22Rv1 (cell line): Measurements from ENCODE around the gene PI4K2B.

Experiments
- CTCF ChIP-seq: fragments of 450-650 bp; IDR thresholded peaks from 2 replicates; pipeline ENCODE4 v1.5.1; 2017; ENCODE audit warnings: mild to moderate bottlenecking
- ZFX ChIP-seq: fragments of 450-650 bp; IDR thresholded peaks from 2 replicates; pipeline ENCODE4 v1.6.1; 2017; ENCODE audit warnings: antibody characterized with exemption, borderline replicate concordance

DNA sequence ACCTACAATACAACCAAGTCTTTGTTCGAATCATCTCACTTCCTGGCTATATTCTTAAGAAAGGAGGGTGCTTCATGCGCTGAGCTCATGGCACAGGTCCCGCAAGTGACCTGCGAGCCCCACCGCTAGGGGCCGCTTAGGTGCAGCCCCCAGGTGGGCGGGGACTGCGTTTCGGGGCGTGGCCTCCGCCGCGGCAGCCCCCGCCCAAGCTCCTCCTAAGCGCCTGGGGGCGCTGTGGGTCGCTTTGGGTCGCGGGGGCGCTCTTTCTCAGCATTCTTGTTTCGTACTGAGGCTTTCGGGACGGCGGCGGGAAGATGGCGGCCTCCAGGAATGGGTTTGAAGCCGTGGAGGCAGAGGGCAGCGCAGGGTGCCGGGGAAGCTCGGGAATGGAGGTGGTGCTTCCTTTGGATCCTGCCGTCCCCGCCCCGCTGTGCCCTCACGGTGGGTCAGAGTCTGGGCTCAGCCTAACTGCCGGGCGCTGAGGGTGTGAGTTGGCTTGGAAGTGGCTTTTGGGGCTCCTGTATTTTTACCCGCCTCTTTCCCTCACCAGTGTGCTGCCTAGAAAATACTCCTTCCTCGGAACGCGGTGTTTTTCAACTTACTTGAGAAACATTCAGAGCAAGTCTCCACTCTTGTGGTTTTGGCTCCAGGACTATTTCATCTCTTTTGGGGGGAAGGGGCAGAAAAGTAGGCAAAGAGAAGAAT, 78.8 kb downstream of the PI4K2B start, which contains the start of gene ZCCHC4:
- TF ChIP-seq CTCF (peak; percentile 100), ZFX (no peak)
